ENCODE data around the gene DUSP9.

DNA sequence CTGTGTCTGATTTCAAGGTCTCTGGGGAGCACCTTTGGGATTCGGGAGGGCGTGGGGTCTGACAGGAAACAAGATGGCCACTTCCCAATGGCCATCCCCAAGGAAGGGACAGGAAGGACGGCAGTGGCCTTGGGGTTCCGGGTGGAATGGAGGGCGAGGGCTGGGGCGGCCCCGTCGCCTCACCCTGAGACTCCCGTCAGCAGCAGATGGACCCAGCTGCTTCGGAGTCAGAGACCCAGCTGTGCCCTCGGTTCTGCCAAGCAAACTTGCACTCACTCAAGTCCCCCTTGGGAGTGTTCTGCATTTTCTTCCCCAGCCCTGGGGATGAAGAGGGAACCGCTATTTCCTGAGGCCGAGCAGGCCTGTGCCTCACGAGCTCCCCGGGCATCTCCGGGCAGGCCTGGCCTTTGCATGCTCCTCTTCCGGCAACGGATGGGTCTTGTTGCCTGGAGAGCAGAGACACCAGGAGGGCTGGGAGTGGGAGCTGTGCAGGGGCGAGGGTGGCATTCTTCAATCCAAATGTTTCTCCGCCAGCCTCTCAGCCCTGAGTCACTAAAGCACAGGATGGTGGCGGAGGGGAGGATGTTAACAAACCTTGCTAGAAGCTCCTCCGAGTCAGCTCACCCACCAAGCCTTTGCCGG is 6.8 kb upstream of the DUSP9 start:
- TF ChIP-seq, protein P1, sequence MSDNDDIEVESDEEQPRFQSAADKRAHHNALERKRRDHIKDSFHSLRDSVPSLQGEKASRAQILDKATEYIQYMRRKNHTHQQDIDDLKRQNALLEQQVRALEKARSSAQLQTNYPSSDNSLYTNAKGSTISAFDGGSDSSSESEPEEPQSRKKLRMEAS (IDR thresholded peaks at IDR 0.05), result no peak
- no peak for TF ChIP-seq SP1 (IDR thresholded peaks at IDR 0.05; ENCODE audit: low read depth)

Data from HCT116 (cell line).